Measurements from ENCODE around the gene SLC38A11.

DNA sequence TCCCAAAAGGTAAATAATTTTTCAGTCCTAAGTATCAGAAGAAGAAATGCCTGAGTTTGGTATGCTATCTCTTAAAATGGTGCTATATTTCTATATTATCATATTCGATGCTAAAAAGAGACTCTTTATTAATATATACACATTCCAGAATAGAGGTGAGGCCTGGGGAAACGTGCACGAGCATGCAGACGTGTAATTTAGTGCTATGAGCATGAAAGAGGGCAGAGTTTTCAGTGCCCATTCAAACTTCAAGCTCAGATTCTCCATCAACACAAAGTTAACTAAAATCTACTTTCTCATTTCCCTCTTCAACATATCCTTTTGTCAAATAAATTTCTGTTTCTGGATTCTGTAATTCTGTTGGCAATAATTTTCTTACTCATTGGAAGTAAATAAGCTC, 108.0 kb downstream of the SLC38A11 start:
- no peak for TF ChIP-seq SUZ12 (IDR thresholded peaks at IDR 0.05)
- TF ChIP-seq TARDBP (IDR thresholded peaks at IDR 0.05), result no peak
- TF ChIP-seq CTBP1 (IDR thresholded peaks at IDR 0.05; ENCODE audit: borderline replicate concordance), result no peak
- TF ChIP-seq FOXK2 (IDR thresholded peaks at IDR 0.05), result no peak
- no peak for TF ChIP-seq ARNT (IDR thresholded peaks at IDR 0.05)
- no peak for TF ChIP-seq SP1 (IDR thresholded peaks at IDR 0.05)
- TF ChIP-seq ZNF384 (IDR thresholded peaks at IDR 0.05), result no peak
- no peak for TF ChIP-seq FOXM1 (IDR thresholded peaks at IDR 0.05; ENCODE audit: borderline replicate concordance)
- no peak for TF ChIP-seq BHLHE40 (IDR thresholded peaks at IDR 0.05; ENCODE audit: borderline replicate concordance)
- no peak for TF ChIP-seq FOXA1 (IDR thresholded peaks at IDR 0.05)
- TF ChIP-seq, protein P1, sequence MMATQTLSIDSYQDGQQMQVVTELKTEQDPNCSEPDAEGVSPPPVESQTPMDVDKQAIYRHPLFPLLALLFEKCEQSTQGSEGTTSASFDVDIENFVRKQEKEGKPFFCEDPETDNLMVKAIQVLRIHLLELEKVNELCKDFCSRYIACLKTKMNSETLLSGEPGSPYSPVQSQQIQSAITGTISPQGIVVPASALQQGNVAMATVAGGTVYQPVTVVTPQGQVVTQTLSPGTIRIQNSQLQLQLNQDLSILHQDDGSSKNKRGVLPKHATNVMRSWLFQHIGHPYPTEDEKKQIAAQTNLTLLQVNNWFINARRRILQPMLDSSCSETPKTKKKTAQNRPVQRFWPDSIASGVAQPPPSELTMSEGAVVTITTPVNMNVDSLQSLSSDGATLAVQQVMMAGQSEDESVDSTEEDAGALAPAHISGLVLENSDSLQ (IDR thresholded peaks at IDR 0.05), result no peak
- no peak for TF ChIP-seq ELF4 (IDR thresholded peaks at IDR 0.05)
- TF ChIP-seq HDGF (IDR thresholded peaks at IDR 0.05; ENCODE audit: borderline replicate concordance), result no peak
- no peak for TF ChIP-seq NFRKB (IDR thresholded peaks at IDR 0.05)
